DMS53 treated with DMSO at 0.1 percent for 48 hours (cell line): ENCODE results near the gene FETUB.
A peak's percentile ranks its signal among the peaks of the same experiment; 100 is the strongest.
"Not testable (repeated sequence)": the region's sequence is repeated elsewhere in the genome, so short reads cannot be mapped to it uniquely, and the experiment has no call there.

ENCODE experiments used
- DNase-seq: peaks from one replicate; lab custom pipeline; 2025; ENCODE audit not compliant: unreplicated experiment; lab: John Stamatoyannopoulos, UW

The FETUB gene

DNA sequence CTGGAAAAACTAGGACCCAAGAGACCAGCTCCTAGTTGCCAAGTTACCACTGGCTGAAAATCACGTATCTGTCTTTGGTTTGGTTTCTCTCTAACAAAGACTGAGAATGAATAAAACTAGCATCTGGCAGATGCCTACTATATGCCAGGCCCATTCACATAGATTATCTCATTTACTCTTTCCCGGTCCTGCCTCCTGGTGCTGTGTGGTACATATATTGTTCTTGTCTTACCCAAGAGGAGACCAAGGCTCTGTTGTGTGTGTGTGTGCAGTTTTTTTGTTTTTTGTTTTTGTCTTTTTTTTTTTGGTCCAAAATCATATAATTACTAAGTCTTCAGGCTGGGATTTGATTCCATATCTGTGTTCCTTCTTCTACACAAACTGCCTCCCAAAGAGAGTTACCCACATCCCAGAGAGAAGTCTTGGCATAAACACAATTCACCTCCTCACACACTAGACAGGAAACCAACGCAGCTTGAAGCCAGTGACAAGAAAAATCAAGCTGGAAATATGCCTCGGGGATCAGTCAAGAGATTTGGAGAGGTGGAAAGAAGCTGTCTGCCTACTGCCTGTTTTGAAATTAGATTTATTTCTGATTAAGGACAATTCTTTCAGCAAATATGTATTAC is 26.4 kb upstream of the FETUB start:
- no peak for DNase-seq

GRCh38 chr3:186614266-186614596 is 26.0 kb upstream of the FETUB start:
- DNase-seq: no peak

DNA sequence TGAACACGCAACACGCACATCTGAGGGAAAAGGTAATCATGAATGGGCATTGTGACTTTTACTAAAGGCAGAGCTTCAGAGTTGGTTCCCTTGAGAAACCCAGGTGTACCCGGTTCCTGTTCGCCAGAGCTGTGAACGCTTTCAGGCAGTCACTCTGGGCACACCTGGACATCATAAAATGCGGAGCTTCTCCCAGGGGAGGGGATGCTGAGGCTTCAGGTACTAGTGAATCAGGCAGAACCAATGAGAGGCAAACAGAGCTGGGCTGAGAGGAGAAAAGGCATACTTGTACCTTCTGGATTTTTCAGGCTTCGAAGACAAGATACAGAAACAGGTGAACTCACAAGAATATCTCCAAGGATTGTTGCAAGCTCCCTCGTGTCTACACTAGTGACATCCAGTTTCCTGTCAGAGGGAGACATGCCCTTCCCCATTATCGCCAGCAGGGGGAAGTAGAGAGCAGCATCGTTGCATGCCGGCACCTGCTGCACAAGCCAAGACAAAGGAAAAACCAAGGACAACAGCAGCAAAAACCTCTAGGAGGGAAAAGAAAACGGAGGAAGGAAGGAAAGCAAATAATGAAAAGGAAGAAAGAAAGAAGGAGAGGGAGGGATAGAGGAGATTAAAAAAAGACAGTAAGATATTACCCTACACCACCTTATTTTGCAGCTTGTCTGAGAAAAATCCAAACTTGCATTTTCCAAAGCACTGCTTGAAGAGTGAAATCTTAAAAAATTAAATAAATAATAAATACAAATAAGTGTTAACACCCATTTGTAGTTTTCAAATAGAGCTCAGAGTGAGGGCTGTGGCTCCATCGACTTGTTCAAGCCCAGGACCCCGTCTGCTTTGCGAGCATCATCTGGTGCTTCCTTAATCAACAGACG is 25.4 kb upstream of the FETUB start:
- DNase-seq: peak; percentile 71

DNA sequence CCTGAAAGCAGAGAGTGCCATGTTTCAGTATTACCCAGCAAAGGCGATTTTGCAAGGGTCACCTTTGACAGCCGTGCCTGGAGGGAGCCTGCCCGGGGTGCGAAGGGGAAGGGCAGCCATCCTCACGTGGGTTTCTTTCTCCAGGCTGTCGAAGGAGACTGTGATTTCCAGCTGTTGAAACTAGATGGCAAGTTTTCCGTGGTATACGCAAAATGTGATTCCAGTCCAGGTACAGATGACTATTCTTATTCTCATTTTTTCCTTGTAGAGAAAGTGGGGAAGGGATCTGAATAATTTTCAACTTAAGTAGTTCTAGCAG is 23.9 kb upstream of the FETUB start:
- no peak for DNase-seq

DNA sequence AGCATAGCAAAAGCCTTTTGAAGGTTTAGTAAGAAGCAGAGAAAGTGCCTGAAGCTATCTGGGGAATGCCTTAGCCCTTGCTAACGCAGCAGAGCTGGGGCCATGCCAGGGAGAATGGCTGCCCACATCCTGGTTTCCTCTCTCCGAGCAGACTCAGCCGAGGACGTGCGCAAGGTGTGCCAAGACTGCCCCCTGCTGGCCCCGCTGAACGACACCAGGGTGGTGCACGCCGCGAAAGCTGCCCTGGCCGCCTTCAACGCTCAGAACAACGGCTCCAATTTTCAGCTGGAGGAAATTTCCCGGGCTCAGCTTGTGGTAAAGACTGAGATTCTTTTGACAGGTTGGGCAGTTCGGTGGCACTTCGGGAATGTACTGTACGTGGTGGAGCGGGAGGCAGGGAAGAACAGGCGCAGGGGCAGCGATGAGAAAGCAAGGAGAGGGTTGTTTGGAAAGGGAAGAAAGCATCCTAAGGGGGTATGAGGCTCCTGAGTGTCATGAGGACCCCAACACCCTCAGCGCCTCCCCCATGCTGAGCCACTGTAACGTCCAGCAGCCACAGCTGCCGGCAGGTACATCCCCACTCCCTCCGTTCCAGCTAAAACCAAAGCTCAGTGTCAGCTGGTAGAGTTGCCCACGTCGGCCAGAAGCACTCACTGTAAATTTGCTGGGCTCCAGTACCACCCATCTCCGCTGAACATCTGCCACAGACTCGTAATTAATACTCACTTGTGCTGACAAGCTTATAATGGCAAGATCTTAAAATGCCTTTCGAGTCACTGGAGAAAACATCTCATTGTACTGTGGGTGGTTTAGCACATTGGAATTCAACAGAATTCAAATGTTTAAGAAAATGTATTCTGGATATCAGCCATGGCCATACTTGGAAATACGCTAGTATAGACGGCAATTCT is 22.9 kb upstream of the FETUB start:
- DNase-seq: peak; percentile 48

GRCh38 chr3:186618318-186618938 is 21.8 kb upstream of the FETUB start:
- no peak for DNase-seq

DNA sequence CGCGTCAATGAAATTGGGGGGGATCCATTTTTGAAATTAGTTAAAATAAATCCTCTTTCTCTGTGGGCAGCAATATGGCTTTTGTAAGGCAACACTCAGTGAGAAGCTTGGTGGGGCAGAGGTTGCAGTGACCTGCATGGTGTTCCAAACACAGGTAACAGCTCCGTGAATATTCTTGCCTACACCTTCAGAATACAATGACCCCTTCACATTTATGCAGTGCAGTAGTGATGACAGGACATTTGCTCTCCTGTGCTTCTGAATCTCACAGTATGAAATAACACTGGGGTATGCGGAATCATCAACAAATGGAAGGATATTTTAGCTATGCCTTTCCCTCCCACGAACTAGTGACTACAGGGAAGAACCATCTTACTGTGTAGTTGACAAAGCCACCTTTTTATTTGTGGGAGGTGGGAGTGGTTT is 20.4 kb upstream of the FETUB start:
- DNase-seq: no peak

- no peak for DNase-seq
These were observed 19.7 kb upstream of the FETUB start for GRCh38 chr3:186620213-186621092.

GRCh38 chr3:186621894-186622650 is 18.1 kb upstream of the FETUB start:
- no peak for DNase-seq

DNA sequence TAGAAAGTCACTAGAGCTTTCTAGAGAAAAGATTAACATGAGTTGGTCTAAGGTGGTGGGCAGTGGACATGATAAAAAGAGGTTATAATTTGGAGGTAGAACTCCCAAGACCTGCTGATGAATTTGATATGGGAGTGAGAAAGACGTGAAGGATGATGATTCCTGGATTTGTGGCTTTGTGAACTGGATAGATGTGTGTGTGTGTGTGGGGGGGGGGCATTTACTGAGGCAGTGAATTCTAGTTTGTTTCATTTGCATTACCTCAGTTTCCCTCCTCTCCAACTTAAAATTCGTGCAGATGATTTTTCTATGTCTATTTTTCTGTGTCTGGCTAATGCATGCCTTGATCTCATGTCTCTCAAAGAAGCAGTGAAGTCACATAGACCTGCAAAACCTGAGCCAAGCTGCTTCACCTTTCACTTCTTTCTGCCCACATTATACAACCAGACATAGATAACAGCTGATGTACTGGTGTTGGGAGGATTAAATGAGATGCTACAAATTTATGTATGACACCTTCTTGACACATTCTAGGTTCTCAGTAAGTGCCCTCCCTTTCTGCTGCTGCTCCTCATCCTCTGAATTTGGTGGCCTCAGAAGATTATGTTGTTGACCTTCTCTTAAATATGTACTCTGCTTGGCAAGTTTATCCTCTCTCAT is 17.4 kb upstream of the FETUB start:
- DNase-seq: no peak

GRCh38 chr3:186624598-186624997 is 15.6 kb upstream of the FETUB start:
- DNase-seq: no peak

- no peak for DNase-seq
These were observed 14.6 kb upstream of the FETUB start for GRCh38 chr3:186625600-186626042.

GRCh38 chr3:186626254-186626847 is 13.8 kb upstream of the FETUB start:
- no peak for DNase-seq

DNA sequence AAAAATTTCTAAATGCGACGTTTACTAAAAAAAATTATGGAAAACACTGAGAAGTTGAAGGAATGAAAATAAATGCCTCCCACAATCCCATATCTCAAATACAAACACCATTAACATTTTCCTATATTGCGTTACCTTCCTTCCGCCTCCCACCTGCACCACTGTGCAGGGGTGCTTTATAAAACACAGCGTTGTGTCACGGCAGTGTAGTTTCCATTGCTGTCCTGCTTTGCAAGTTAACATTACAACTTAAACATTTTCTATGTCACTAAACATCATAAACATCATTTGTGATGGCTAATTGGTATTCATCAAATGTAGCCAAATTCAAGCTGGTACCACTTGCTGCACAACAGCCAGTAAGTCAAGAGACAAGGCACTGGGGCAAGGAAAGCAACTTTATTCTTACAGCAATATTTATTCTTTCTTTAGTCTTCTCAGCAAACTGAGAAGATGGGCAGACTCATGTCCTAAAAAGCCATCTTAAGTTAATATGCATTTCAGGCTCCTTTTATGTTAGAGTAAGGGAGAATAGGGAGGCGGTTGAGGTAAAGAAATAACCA is 12.3 kb upstream of the FETUB start:
- no peak for DNase-seq

GRCh38 chr3:186628756-186629155 is 11.4 kb upstream of the FETUB start:
- no peak for DNase-seq

GRCh38 chr3:186630950-186631641 is 9.1 kb upstream of the FETUB start:
- no peak for DNase-seq

- no peak for DNase-seq
These were observed 6.7 kb upstream of the FETUB start for GRCh38 chr3:186633481-186633880.

DNA sequence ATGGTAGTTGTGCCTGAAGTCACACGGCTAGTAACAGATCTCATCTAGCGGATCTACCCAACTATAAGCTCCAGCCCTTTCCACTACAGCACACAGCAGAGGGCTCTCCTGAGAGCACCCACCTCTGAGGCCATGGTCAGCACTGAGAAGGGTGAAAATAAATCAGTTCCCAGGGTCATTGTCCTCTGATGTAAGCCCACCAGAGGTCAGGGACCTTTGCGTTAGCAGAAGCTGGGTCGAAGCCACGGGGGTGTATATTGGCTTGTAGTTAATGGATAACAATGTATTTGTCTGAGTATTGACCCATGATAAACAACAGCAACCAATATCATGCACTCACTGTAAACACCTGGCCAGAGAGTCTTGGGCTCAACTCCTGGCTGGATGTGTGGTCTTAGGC is 6.0 kb upstream of the FETUB start:
- not testable (repeated sequence) for DNase-seq
